T-helper 2 cell (primary cell): ENCODE results near the gene SIRT2.

Source experiments
- DNase-seq, 5 experiments: peaks; one replicate each; pipeline versions ENCODE4 v3.0.0 to v3.0.0-alpha.2; 2012 to 2022

SIRT2 gene

GRCh38 chr19:38920602-38921419 lies 21.4 kb upstream of the SIRT2 start:
- no peak for DNase-seq

GRCh38 chr19:38919837-38920601 lies 20.6 kb upstream of the SIRT2 start:
- no peak for DNase-seq

GRCh38 chr19:38918526-38918925 lies 19.1 kb upstream of the SIRT2 start:
- DNase-seq: no peak

GRCh38 chr19:38917921-38918491 lies 18.6 kb upstream of the SIRT2 start:
- no peak for DNase-seq

- no peak for DNase-seq
These were observed 18.1 kb upstream of the SIRT2 start for GRCh38 chr19:38917516-38917915.

- DNase-seq: no peak
These were observed 16.2 kb upstream of the SIRT2 start for GRCh38 chr19:38915329-38916321.

GRCh38 chr19:38913958-38914357 lies 14.5 kb upstream of the SIRT2 start:
- DNase-seq: no peak

- DNase-seq: no peak
These were observed 13.4 kb upstream of the SIRT2 start for GRCh38 chr19:38912600-38913514.

- DNase-seq: no peak
These were observed 12.1 kb upstream of the SIRT2 start for GRCh38 chr19:38911388-38912001.

- no peak for DNase-seq
These were observed 11.1 kb upstream of the SIRT2 start for GRCh38 chr19:38910488-38910887.

GRCh38 chr19:38908911-38909310 lies 9.5 kb upstream of the SIRT2 start:
- no peak for DNase-seq

- no peak for DNase-seq
These were observed 8.3 kb upstream of the SIRT2 start for GRCh38 chr19:38907670-38908069.

- no peak for DNase-seq
These were observed 7.8 kb upstream of the SIRT2 start for GRCh38 chr19:38907227-38907626.

GRCh38 chr19:38905620-38906019 lies 6.2 kb upstream of the SIRT2 start:
- no peak for DNase-seq

GRCh38 chr19:38904581-38905539 lies 5.4 kb upstream of the SIRT2 start:
- DNase-seq: no peak

GRCh38 chr19:38901683-38902082 lies 2.3 kb upstream of the SIRT2 start:
- no peak for DNase-seq

GRCh38 chr19:38900743-38901190 lies 1.3 kb upstream of the SIRT2 start:
- no peak for DNase-seq

GRCh38 chr19:38900202-38900629 lies 798 bp upstream of the SIRT2 start:
- no peak for DNase-seq

- no peak for DNase-seq
These were observed 501 bp downstream of the SIRT2 start for GRCh38 chr19:38898788-38899446.
